Psoas muscle (tissue), 8 donors: ENCODE data around the gene ZMIZ1. TPM values are rescaled to one million over a fixed set of nuclear protein-coding genes. Genes with fewer than 3 reads are reported as not detected.

Experiments
- ATAC-seq, 4 donors: fragments of 200-7000 bp; cut with Tn5 transposase; one replicate each; pipeline ENCODE4 v1.9.1; 2020; ENCODE audit warnings: moderate library complexity in 3 of 4, mild to moderate bottlenecking in 2 of 4
- DNase-seq, 2 donors: peaks; one replicate each; pipeline ENCODE4 v3.0.0-alpha.2; 2020
- H3K27ac ChIP-seq: fragments of 200-600 bp; one replicate; pipeline ENCODE4 v1.8.0; 2022
- H3K27me3 ChIP-seq, 3 donors: fragments of 200-600 bp in 1 of 3; one replicate each; pipeline versions ENCODE4 v1.6.1 to v1.8.0; 2013 to 2022; ENCODE audit warnings: low read length in 2 of 3, mild to moderate bottlenecking in 2 of 3, moderate library complexity in 1 of 3; ENCODE audit not compliant: insufficient read depth in 3 of 3
- H3K36me3 ChIP-seq, 2 donors: fragments of 200-600 bp in 1 of 2; one replicate each; pipeline versions ENCODE4 v1.6.1 to v1.8.0; 2013 to 2022; ENCODE audit warnings: low read depth in 1 of 2, mild to moderate bottlenecking in 1 of 2, moderate library complexity in 1 of 2; ENCODE audit not compliant: insufficient read depth in 1 of 2
- H3K4me1 ChIP-seq: fragments of 200-600 bp; one replicate; pipeline ENCODE4 v1.8.0; 2022
- H3K4me3 ChIP-seq: fragments of 200-600 bp; one replicate; pipeline ENCODE4 v1.8.0; 2022; ENCODE audit warnings: mild to moderate bottlenecking
- H3K9me3 ChIP-seq: fragments of 200-600 bp; one replicate; pipeline ENCODE4 v1.8.0; 2022
- WGBS, 3 donors: extraction: QIAGEN DNeasy Blood & Tissue Kit; methylation state at CpG; one replicate each; pipeline versions ENCODE4 v1.1.6 to v1.1.7; 2013; 5-methylcytosine and 5-hydroxymethylcytosine counted together
- intact Hi-C, 2 donors: fragments of 100-400 bp; cut with DNase I; formaldehyde crosslinking; loops; one replicate each; pipeline versions ENCODE4 v1.11.0 to v1.14.2; 2022
- polyA plus RNA-seq, 3 donors: library from polyadenylated mRNA; stranded (reverse); fragments of 200-250 nt; gene quantifications; one replicate each; pipeline ENCODE4 v1.2.3, GENCODE V29; 2013
- total RNA-seq, 4 donors: library from RNA; stranded (reverse); fragmentation: NEBNext Ultra II Directional in 2 of 4; extraction: Animal tissue kit (Norgen Biotek cat#: 25700) in 2 of 4; gene quantifications; one replicate each; pipeline versions ENCODE4 v1.2.1 to v1.2.4, GENCODE V29; 2021 to 2023
- TF ChIP-seq, protein P1 (sequence below): fragments of 200-600 bp; IDR thresholded peaks from one replicate; pipeline ENCODE4 v1.8.0; 2022; ENCODE audit warnings: antibody characterized with exemption
- donor health status: healthy with polysubstance abuse.
- donor health status: DM: no; HTN: no; CAD: no; lungs with moderate emphysema.
- donor health status: Bipolar disorder and iron deficiency.
- donor health status: healthy.
- donor health status: DM: yes; HTN: yes; CAD: no.
- donor health status: DM: no; HTN: no; CAD: no.
- donor health status: DM: no; HTN: no; CAD: no.
- donor health status: DM: yes; HTN: yes; CAD: no.

The ZMIZ1 gene
- total and polyA plus RNA-seq, 7 donors: 10.4 to 37.6 (median 30.0) TPM

DNA sequence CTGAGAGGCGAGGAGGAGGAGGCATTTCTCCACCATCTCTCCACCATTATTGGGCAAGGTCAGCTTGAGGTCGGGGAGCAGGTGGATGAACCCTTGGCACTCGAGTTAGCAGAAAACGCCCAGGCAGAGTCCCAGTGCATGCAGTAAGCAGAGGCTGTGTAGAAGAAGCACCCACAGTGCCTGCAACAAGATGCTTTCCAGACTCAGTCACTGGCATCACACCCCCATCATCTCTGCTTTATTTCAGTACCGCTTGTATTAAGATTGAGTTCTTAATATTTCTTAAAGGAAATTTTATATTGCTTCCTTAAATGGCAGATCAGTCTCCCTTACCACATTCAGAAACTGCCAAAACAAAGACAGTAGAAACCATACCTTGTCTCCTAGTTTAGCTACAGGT, 156.2 kb downstream of the ZMIZ1 start:
- ATAC-seq: no peak
- H3K27ac ChIP-seq: no peak overlapping the region

DNA sequence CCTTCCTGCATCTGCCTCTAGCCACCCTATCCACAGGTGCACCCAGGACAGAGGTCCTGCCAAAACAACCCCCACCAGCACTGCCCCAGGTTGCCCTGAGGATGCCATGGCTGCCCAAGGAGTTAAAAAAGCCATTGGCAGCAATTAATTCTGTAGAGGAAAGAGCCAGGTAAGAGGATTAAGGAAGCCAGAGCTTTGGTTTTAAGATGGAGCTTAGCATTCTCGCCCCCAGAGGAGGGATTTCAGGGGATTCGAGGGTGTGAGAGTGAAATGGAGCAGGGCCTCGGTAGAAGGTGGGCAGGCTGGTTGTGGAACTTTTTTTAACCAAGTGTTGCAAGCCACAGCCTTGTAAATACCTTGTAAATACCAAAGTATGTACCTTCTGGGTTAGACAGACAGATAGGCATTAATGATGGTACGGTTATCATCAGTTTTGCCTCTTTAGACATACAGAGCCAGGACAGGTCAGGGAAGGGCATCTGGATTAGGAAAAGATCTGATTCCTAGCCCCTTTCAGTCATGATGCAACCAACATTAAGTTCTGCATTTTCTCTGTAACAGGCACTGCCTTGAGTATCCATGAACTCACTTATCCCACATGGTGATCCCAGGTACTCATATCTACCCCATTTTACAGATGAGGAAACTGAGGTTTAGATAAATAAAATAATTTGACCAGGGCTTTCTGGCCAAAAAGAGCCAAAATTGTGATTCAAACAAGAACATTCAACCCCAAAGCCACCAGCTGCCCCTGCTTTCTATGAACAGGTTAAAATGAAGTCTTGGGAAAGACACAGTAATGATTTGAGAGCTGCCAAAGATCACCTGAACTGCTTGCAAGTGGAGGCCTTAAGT, 157.9 kb downstream of the ZMIZ1 start:
- no peaks in the 10 kb centered on the region for H3K9me3 ChIP-seq
- 90 to 97% (median 97%) methylated on average over 4 of the region's 4 CpGs for WGBS, 3 donors
- no peaks in the 10 kb centered on the region for H3K27me3 ChIP-seq
- no peak overlapping the region for H3K4me3 ChIP-seq
- peaks cover 10% of the 10 kb centered on the region for H3K4me1 ChIP-seq
- peaks cover 0 to 33% of the 10 kb centered on the region in 2 donors for H3K36me3 ChIP-seq
- DNase-seq: no peak
- no peak for ATAC-seq
- H3K27ac ChIP-seq: no peak overlapping the region
- TF ChIP-seq, protein P1, sequence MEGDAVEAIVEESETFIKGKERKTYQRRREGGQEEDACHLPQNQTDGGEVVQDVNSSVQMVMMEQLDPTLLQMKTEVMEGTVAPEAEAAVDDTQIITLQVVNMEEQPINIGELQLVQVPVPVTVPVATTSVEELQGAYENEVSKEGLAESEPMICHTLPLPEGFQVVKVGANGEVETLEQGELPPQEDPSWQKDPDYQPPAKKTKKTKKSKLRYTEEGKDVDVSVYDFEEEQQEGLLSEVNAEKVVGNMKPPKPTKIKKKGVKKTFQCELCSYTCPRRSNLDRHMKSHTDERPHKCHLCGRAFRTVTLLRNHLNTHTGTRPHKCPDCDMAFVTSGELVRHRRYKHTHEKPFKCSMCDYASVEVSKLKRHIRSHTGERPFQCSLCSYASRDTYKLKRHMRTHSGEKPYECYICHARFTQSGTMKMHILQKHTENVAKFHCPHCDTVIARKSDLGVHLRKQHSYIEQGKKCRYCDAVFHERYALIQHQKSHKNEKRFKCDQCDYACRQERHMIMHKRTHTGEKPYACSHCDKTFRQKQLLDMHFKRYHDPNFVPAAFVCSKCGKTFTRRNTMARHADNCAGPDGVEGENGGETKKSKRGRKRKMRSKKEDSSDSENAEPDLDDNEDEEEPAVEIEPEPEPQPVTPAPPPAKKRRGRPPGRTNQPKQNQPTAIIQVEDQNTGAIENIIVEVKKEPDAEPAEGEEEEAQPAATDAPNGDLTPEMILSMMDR: no peak
- intact Hi-C loops: no loop called here

More for the DNA sequence above, 156.2 kb downstream of the ZMIZ1 start:
- Histone ChIP-seq H3K27me3 (no peaks in the 10 kb centered on the region), H3K4me3 (no peak overlapping the region), H3K4me1 (peaks cover 20% of the 10 kb centered on the region), H3K36me3 (peaks cover 0 to 32% of the 10 kb centered on the region in 2 donors), H3K9me3 (no peaks in the 10 kb centered on the region)
- intact Hi-C loops: no loop called here
- 84 to 90% (median 87%) methylated on average over 5 of the region's 5 CpGs for WGBS, 3 donors
- TF ChIP-seq, protein P1: no peak
- no peak for DNase-seq

DNA sequence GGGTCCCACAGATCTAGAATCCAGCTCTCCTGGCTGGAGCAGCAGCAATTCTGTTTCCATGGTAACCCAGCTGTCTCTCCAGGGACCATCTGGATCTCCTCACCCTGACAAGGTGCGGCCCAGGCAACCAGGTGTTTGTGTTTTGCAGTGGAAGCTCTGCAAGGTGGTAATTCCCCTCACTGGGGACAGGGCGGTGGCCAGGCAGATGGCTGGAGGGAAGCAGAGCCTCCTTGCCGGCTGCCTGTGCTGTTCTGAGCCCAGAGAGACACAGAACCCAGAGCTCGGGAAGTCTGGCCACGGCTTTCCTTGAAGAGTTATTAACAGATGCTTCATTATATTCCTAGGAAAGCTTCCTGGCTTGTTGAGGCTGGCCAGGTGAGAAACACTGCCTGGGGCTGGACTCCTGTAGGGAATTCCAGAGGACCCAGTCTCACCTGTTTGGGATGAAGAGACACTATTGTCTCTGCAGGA, 160.3 kb downstream of the ZMIZ1 start:
- intact Hi-C loops: no loop called here
- Histone ChIP-seq H3K4me1 (no peaks in the 10 kb centered on the region), H3K4me3 (no peak overlapping the region), H3K9me3 (no peaks in the 10 kb centered on the region), H3K36me3 (peaks cover 0 to 29% of the 10 kb centered on the region in 2 donors), H3K27ac (no peak overlapping the region), H3K27me3 (no peaks in the 10 kb centered on the region)
- TF ChIP-seq, protein P1: no peak
- no peak for ATAC-seq
- DNase-seq: no peak
- 81 to 86% (median 82%) methylated on average over 5 of the region's 5 CpGs for WGBS, 3 donors

DNA sequence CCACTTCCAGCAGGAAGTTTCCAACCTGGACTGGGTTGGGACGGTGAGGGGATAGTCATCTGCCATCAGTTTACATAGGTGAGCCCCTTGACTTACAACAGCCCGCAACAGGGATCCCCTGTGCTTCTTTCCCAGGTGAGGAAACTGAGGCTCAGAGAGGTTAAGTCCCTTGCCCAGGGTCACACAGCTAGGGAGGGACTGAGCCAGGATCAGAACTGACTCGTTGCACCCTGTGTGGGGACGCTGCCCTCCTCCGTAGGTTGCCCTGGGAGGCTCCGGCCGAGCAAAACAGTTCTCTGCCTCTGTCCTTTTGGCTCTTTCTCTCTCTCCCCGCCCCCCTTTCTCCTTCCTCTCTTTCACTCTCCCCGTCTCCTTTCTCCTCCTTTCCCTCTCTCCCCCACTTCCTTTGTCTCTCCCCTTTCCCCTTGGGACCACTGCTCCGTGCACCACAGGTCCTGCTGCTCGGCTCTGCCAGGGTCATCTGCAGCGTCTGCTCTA, 161.1 kb downstream of the ZMIZ1 start:
- Histone ChIP-seq H3K27ac (no peak overlapping the region), H3K4me3 (no peak overlapping the region), H3K36me3 (peaks cover 0 to 29% of the 10 kb centered on the region in 2 donors), H3K9me3 (no peaks in the 10 kb centered on the region), H3K4me1 (no peaks in the 10 kb centered on the region), H3K27me3 (no peaks in the 10 kb centered on the region)
- ATAC-seq: peak in 2 of 4 donors; percentile 6 to 14
- no peak for DNase-seq
- intact Hi-C loops: no loop called here
- WGBS, 3 donors: 72 to 78% (median 77%) methylated on average over 12 of the region's 12 CpGs
- TF ChIP-seq, protein P1: no peak
